GM12892 (cell line): ENCODE data around the gene SHH.

Source experiments
- POLR2AphosphoS5 ChIP-seq: IDR thresholded peaks from 2 replicates; pipeline ENCODE4 v1.6.1; 2011; ENCODE audit warnings: low read depth, low read length, control low read depth
- TAF1 ChIP-seq: IDR thresholded peaks from 2 replicates; pipeline ENCODE4 v1.6.1; 2011; ENCODE audit warnings: low read depth, mild to moderate bottlenecking, control low read depth, low read length, borderline replicate concordance

DNA sequence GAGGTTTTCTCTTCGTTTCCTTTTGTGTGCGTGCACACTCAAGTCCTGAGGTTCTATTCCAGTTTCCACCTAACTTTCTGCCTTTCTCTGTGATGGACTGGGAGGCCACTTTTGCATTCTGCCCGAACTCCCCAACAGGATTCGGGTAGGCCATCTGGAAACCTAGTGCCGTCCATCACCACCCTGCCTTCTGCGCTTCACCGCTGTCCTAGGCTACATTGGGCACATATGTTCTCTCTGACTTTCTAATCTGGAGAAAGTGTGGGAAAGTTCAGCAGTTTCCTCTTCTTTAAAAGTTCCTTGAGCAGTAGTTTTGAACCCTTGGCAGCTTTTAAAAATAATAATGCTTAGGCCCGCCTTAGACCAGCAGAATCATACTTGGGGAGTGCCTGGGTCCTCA lies 46.8 kb downstream of the SHH start:
- TF ChIP-seq TAF1 (no peak), POLR2AphosphoS5 (no peak)
